ENCODE measurements around the gene SLC13A4.

- no peak for TF ChIP-seq CTCF (IDR thresholded peaks at IDR 0.05)
- no peak for TF ChIP-seq POLR2A (IDR thresholded peaks at IDR 0.05)
- TF ChIP-seq EP300 (IDR thresholded peaks at IDR 0.05), result no peak
- no peak for TF ChIP-seq POLR2AphosphoS5 (IDR thresholded peaks at IDR 0.05)
Observed at GRCh38 chr7:135714534-135715009, 13.4 kb downstream of the SLC13A4 start.

All from upper lobe of left lung (tissue), 4 donors.